ENCODE data around the gene ZNF784. TPM values are rescaled to one million over a fixed set of nuclear protein-coding genes. Genes with fewer than 3 reads are reported as not detected.

ZNF784 gene
- total RNA-seq, 1 experiment from 2014 or later, result 10.2 TPM

DNA sequence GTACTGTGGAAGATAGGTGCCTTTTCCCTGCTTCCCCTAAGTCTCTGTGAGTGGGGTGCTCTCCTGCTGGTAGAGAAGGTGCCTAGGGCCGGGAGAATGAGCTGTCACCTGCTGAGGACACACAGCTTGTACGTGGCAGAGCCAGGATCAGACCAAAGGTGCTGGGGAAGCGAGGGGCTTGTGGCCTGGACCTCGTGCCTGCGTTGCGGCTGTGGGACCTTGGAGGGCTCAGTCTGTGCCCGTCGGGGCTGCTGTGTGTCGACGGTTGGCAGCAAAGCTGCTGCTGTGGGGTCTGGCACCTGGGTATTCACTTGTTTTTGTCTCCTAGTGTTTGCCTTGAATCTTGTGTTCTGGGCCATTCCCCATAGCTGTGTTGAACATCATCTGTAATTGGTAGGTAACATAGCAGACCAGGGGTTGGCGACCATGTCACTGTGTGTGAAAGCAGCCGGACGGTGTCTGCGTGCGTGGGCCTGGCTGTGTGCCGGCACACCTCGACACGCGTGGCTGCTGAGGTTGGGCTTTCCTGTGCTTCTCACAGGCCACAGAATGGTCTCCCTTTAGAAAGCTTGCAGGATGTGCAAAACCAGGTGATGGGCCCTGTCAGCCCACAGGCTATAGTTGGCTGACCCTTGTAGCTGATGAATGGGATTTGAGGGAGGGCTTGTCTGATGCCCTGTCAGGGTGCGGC lies 39.6 kb upstream of the ZNF784 start:
- POLR2A ChIA-PET, result no interaction called here
- Histone ChIP-seq H3K36me3 (ENCODE audit: control insufficient read depth, insufficient read depth, low read length) (peaks cover 24% of the 10 kb centered on the region), H3K9me3 (no peaks in the 10 kb centered on the region), H3K4me1 (peaks cover 32% of the 10 kb centered on the region), H3K4me3 (ENCODE audit: low read depth, low read length) (no peak overlapping the region), H3K27me3 (replicated peaks; ENCODE audit: control insufficient read depth, insufficient read depth, low read length) (no peaks in the 10 kb centered on the region)
- no peak for DNase-seq
- TF ChIP-seq, protein P1, sequence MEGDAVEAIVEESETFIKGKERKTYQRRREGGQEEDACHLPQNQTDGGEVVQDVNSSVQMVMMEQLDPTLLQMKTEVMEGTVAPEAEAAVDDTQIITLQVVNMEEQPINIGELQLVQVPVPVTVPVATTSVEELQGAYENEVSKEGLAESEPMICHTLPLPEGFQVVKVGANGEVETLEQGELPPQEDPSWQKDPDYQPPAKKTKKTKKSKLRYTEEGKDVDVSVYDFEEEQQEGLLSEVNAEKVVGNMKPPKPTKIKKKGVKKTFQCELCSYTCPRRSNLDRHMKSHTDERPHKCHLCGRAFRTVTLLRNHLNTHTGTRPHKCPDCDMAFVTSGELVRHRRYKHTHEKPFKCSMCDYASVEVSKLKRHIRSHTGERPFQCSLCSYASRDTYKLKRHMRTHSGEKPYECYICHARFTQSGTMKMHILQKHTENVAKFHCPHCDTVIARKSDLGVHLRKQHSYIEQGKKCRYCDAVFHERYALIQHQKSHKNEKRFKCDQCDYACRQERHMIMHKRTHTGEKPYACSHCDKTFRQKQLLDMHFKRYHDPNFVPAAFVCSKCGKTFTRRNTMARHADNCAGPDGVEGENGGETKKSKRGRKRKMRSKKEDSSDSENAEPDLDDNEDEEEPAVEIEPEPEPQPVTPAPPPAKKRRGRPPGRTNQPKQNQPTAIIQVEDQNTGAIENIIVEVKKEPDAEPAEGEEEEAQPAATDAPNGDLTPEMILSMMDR (IDR thresholded peaks at IDR 0.05; ENCODE audit: insufficient read depth in 1 of 2, low read depth in 1 of 2, low read length in 1 of 2, severe bottlenecking in 1 of 2, unreplicated experiment in 1 of 2), result no peak
- no peaks in the 10 kb centered on the region for H3K9me3 Mint-ChIP-seq (ENCODE audit: unreplicated experiment)
- intact Hi-C loops (cut with micrococcal nuclease; ENCODE audit: unreplicated experiment), result no loop called here
- CTCF ChIA-PET, result no interaction called here
- no TSS peak for BruUV-seq (replicated peaks)
- no peak overlapping the region for H3K4me3 Mint-ChIP-seq (ENCODE audit: unreplicated experiment)
- no peaks in the 10 kb centered on the region for H3K27me3 Mint-ChIP-seq (ENCODE audit: insufficient read depth, unreplicated experiment)
- peaks cover 33% of the 10 kb centered on the region for H3K4me1 Mint-ChIP-seq (ENCODE audit: low read depth, unreplicated experiment)
- no peak overlapping the region for H3K27ac Mint-ChIP-seq (ENCODE audit: unreplicated experiment)
- H3K36me3 Mint-ChIP-seq (ENCODE audit: insufficient read depth, unreplicated experiment), result peaks cover 88% of the 10 kb centered on the region

DNA sequence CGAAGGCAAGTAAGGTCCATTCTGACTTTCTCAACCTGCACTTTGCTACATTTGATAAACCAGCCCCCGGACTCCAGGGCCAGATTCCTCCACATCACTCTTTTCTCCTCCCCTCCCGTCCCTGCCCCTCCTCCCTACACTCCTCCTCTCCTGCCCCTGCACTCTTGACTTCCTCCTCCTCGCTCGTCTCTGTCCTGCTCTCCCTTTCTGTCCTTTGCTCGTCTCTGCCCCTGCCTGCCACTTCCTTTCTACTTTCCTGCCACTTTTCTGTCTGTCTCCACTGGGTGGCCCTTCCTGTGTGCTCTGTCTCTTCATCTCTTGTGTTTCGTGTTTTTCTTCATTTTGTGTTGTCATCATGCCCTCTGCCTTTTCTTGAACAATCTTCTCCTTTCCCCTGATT lies 37.5 kb upstream of the ZNF784 start:
- no peaks in the 10 kb centered on the region for H3K27me3 ChIP-seq (replicated peaks; ENCODE audit: control insufficient read depth, insufficient read depth, low read length)
- Mint-ChIP-seq H3K27me3 (ENCODE audit: insufficient read depth, unreplicated experiment) (no peaks in the 10 kb centered on the region), H3K9me3 (ENCODE audit: unreplicated experiment) (no peaks in the 10 kb centered on the region), H3K4me1 (ENCODE audit: low read depth, unreplicated experiment) (peaks cover 20% of the 10 kb centered on the region), H3K4me3 (ENCODE audit: unreplicated experiment) (no peak overlapping the region), H3K27ac (ENCODE audit: unreplicated experiment) (no peak overlapping the region), H3K36me3 (ENCODE audit: insufficient read depth, unreplicated experiment) (peaks cover 71% of the 10 kb centered on the region)
- DNase-seq, result no peak
- BruUV-seq (replicated peaks), result no TSS peak
- TF ChIP-seq, protein P1 (IDR thresholded peaks at IDR 0.05; ENCODE audit: insufficient read depth in 1 of 2, low read depth in 1 of 2, low read length in 1 of 2, severe bottlenecking in 1 of 2, unreplicated experiment in 1 of 2), result no peak
- peaks cover 13% of the 10 kb centered on the region for H3K4me1 ChIP-seq
- no peaks in the 10 kb centered on the region for H3K9me3 ChIP-seq
- POLR2A ChIA-PET, result no interaction called here
- intact Hi-C loops (cut with micrococcal nuclease; ENCODE audit: unreplicated experiment), result no loop called here
- CTCF ChIA-PET, result no interaction called here
- H3K4me3 ChIP-seq (ENCODE audit: low read depth, low read length), result no peak overlapping the region
- peaks cover 22% of the 10 kb centered on the region for H3K36me3 ChIP-seq (ENCODE audit: control insufficient read depth, insufficient read depth, low read length)

DNA sequence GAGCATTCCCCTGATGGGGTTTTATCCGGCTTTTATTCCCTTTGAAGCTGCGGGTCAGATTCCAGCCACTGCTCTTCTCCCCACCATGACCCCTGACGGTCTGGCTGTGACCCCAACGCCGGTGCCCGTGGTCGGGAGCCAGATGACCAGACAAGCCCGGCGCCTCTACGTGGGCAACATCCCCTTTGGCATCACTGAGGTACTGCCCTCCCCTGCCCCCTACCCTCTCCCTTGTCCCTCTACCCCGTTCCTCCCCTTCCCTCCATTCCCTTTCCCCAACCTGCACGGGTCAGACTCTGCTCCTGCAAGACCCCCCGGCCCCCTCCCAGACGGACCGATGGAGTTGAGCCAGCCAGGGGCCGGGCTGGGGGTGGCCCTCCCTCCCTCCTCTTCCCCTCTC lies 36.6 kb upstream of the ZNF784 start:
- Histone ChIP-seq H3K36me3 (ENCODE audit: control insufficient read depth, insufficient read depth, low read length) (peaks cover 17% of the 10 kb centered on the region), H3K9me3 (no peaks in the 10 kb centered on the region), H3K4me3 (ENCODE audit: low read depth, low read length) (no peak overlapping the region), H3K4me1 (peaks cover 9% of the 10 kb centered on the region; the same call in 1 of the 2 replicates), H3K27me3 (replicated peaks; ENCODE audit: control insufficient read depth, insufficient read depth, low read length) (no peaks in the 10 kb centered on the region)
- H3K27me3 Mint-ChIP-seq (ENCODE audit: insufficient read depth, unreplicated experiment), result no peaks in the 10 kb centered on the region
- ChIA-PET POLR2A (no interaction called here), CTCF (no interaction called here)
- no peak overlapping the region for H3K27ac Mint-ChIP-seq (ENCODE audit: unreplicated experiment)
- peaks cover 65% of the 10 kb centered on the region for H3K36me3 Mint-ChIP-seq (ENCODE audit: insufficient read depth, unreplicated experiment)
- BruUV-seq (replicated peaks), result no TSS peak
- no peak overlapping the region for H3K4me3 Mint-ChIP-seq (ENCODE audit: unreplicated experiment)
- H3K4me1 Mint-ChIP-seq (ENCODE audit: low read depth, unreplicated experiment), result peaks cover 25% of the 10 kb centered on the region
- DNase-seq, result no peak
- TF ChIP-seq, protein P1 (IDR thresholded peaks at IDR 0.05; ENCODE audit: insufficient read depth in 1 of 2, low read depth in 1 of 2, low read length in 1 of 2, severe bottlenecking in 1 of 2, unreplicated experiment in 1 of 2), result no peak
- no peaks in the 10 kb centered on the region for H3K9me3 Mint-ChIP-seq (ENCODE audit: unreplicated experiment)
- intact Hi-C loops (cut with micrococcal nuclease; ENCODE audit: unreplicated experiment), result no loop called here

Measured in Caco-2 (cell line).